Midbrain (tissue), 1 donor: ENCODE data around the gene PLXNA3.

Experiments
- DNase-seq: peaks from one replicate; lab custom pipeline; 2025; lab: John Stamatoyannopoulos, UW

PLXNA3 gene

DNA sequence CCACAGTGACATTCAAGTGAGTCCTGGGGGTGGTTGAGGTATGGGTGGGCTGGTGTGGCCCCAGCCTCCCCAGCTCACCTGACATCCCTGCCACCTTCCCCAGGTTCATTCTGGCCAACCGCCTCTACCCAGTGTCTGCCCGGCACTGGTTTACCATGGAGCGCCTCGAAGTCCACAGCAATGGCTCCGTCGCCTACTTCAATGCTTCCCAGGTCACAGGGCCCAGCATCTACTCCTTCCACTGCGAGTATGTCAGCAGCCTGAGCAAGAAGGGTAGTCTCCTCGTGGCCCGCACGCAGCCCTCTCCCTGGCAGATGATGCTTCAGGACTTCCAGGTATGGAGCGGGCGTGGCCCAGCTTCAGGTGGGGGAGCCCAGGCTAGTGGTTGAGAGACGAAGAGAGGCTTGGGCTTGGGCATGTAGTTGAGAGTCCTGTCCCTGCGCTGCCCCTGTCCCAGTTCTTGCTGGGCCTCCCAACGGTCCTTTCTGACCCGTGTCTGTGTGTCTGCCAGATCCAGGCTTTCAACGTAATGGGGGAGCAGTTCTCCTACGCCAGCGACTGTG lies 22.8 kb upstream of the PLXNA3 start:
- no peak for DNase-seq

GRCh38 chrX:154436374-154436982 lies 21.6 kb upstream of the PLXNA3 start:
- peak; percentile 33 for DNase-seq

GRCh38 chrX:154436983-154437752 lies 20.9 kb upstream of the PLXNA3 start, which contains the start of gene GDI1:
TSS of gene GDI1 (plus strand) at chrX:154437154. CDS start at chrX:154437255, 101 bp downstream.
- peak; percentile 33 for DNase-seq

DNA sequence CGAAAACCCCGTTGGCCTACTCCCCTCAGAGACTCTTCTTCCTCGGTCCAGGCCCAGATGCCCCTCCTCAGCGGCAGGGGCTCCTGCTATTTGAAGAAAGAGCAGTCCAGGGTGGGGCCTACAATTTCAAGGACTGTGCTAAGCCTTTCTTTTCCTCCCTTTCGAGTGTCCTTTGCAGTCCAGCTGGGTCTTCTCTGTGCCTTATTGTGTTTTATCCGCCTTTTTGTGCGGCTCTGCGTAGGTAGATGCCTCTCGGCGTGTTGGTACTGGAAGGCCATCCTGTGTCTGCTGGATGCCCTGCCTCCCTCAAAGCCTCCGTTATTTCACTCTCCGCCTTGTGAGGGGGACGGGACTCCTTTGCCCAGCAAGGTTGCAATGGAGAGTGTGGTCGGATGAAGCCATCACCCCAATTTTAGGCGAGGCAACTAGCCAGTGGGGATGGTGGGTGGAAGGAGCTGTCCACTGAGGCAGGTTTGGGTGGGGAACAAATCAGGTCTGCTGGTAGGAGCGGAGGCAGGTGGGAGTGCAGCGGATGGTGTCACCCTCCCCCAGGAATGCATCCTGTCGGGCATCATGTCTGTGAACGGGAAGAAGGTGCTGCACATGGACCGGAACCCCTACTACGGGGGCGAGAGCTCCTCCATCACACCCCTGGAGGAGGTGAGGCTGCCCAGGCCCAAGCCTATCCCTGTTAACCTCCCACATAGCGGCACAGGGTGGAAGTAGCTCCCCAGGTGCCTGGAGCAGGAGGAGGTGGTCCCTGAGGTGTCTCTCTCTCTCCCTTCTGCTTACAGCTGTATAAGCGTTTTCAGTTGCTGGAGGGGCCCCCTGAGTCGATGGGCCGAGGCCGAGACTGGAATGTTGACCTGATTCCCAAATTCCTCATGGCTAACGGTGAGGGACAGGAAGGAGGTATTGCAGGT lies 19.8 kb upstream of the PLXNA3 start:
- DNase-seq, result no peak

GRCh38 chrX:154439841-154440240 lies 18.2 kb upstream of the PLXNA3 start:
- no peak for DNase-seq

DNA sequence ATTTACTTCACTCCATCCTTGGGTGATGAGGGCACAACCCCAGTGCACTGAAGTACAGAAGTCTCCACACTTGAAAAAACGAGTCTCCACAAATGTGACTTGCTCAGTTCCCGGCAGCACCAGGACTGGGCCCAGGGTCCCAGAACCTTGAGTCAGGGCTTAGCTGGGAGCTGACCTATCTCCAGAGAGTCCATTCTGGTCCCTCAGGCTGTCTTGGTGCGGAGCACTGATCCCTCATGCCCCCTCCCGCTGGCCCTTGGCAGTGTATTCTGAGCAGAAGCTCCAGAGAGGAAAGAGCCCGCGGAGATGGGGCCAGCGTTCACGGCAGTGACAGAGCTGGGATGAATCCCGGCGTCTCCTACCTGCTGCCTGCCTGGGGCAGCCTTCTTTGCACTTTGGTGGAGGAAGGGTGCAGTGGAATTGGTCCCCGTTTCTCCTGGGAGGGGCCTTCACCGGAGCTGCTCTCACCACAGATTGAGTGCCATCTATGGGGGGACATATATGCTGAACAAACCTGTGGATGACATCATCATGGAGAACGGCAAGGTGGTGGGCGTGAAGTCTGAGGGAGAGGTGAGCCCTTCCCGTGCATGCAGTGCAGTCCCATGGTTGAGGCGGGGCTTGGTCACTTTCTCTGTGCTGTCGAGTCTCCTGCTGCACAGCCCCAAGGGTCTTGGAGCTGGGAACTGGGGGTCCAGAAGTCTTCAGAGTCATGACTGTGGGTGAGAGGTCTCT lies 17.3 kb upstream of the PLXNA3 start:
- no peak for DNase-seq

DNA sequence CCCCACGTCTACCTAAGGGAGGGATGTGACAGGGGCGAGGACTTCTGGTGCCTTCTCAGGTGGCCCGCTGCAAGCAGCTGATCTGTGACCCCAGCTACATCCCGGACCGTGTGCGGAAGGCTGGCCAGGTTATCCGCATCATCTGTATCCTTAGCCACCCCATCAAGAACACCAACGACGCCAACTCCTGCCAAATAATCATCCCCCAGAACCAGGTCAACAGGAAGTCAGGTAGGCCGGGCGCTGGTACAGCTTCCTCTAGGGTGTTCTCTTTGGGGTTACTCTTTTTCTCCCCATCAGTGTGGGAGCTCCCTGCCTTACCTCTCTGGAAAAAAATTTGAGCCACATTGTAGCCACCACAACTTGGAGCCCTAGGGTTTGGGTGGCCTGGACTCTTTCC lies 16.5 kb upstream of the PLXNA3 start:
- DNase-seq, result no peak

GRCh38 chrX:154441984-154442707 lies 15.9 kb upstream of the PLXNA3 start:
- no peak for DNase-seq

DNA sequence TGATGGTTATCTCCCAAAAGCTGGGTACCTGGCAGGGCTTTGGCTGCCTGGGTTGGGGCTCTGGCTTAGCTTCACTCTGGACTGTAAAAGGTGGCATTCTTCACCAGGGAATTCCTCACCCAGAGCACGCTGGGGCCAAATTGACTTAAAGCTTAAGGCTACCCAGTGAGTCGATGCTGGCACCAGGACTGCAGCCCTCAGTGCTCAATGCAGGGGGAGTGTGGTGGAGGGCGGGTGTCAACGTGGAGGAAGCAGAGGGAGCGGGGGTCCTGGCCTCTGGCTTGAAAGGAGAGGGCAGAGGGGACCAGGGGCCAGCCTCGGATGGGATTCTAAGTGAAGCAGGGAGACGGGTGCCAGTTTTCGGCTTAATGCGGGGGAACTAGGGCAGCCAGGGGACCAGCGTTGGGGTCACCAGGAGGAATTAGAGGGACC lies 14.6 kb upstream of the PLXNA3 start:
- no peak for DNase-seq

DNA sequence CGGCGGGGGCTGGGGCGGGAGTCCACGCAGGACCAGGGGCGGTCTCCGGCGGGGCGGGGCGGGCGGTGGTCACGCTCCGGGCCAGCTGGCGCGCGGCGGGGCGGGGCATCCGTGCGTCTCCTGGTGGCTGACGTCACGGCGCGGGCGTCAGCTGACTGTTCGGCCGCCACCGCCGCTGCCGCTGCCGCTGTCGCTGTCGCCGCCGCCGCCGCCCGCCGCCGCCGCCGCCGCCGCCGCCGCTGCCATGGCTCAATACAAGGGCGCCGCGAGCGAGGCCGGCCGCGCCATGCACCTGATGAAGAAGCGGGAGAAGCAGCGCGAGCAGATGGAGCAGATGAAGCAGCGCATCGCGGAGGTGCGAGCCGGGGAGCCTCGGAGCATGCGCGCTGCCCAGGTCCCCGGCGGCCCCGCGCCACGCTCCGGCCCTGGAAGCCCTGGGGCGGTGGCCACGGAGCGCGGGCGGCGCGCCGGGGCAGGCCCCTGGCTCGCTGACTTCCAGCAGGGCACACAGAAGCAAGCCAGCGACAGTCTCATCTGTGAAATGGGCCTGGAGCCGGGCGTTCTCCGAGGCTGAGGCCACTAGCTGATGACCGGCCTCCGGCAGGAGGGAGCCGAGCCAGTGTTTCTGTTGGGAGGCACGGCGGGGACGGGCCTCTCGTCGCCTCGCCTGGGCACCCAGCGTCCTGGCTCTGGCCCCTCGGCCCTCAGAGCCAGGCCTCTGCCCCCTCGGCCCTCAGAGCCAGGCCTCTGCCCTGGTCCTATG lies 13.9 kb upstream of the PLXNA3 start, which contains the start of gene FAM50A:
TSS of gene FAM50A (plus strand) at position 150 of the 763 bp plus-strand sequence. CDS start at position 245, 95 bp downstream.
- peak; percentile 58 for DNase-seq

DNA sequence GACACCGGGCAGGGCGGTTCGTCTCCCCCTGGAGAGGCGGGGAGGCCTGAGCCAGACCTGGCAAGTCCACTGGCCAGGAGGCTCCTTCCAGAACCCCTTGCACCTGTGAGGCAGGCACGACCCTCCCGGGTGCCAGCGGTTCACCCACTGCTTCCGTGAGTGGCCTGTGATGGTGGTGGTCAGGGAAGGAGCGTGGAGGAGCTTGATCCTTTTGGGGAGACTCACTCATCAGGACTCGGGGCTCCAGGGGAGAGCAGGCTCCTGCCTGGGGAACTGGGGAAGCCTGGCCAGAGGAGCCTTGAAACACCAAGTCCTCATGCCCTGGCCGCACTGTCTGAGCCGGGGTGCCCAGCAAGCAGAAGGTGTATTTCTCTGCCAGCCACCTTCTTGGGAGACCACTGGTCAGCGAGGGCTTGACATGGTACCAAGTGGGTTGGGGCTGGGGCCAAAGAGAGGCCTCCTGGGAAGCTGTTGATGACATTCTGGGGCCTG lies 13.3 kb upstream of the PLXNA3 start:
- no peak for DNase-seq

DNA sequence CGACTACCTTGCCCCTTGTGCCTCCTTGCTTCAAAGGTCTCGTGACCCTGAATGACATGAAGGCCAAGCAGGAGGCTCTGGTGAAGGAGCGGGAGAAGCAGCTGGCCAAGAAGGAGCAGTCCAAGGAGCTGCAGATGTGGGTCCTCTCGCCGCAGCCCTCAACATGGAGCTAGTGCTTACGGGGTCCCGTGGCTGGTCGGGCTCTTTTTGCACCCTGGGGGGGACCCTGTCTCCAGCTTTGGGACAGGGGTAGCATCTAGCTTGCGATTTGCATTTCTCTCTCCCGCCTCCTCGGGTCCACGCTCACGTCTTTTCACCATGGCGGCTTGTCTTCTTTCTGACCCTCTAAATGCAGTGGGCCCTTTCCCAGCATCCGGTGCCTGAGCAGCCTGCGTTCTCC lies 12.3 kb upstream of the PLXNA3 start:
- DNase-seq, result no peak

DNA sequence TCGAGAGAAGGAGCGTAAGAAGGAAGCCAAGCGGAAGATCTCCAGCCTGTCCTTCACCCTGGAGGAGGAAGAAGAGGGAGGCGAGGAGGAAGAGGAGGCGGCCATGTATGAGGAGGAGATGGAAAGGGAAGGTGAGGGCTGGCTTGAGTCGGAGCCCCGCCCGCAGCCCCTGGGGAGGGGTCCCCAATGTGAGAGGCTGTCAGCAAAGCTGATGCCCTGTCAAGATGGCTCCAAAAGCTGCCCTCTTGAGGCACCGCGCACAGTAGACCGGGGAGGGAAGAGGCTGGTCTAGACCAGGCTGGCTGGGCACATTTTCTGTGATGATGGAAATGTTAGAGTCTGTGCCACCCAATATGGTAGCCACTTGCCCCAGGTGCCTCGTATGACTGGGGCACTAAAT lies 11.7 kb upstream of the PLXNA3 start:
- no peak for DNase-seq

DNA sequence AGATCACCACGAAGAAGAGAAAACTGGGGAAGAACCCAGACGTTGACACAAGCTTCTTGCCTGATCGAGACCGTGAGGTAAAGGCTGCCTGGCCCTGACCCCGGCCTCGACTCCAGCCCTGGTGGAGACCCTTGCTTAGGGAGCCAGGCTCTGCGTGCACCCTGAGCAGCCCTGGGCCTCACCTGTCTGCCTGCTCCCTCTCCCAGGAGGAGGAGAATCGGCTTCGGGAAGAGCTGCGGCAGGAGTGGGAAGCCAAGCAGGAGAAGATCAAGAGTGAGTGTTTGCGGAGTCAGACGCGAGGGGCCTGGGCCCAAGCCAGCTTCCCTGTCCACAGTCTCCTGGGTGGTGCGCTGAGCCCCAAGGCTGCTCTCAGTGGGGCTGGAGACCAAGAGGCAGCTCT lies 9.6 kb upstream of the PLXNA3 start:
- no peak for DNase-seq

- no peak for DNase-seq
These were observed 8.5 kb upstream of the PLXNA3 start for GRCh38 chrX:154449618-154450017.

- no peak for DNase-seq
These were observed 7.8 kb upstream of the PLXNA3 start for GRCh38 chrX:154450312-154450711.

DNA sequence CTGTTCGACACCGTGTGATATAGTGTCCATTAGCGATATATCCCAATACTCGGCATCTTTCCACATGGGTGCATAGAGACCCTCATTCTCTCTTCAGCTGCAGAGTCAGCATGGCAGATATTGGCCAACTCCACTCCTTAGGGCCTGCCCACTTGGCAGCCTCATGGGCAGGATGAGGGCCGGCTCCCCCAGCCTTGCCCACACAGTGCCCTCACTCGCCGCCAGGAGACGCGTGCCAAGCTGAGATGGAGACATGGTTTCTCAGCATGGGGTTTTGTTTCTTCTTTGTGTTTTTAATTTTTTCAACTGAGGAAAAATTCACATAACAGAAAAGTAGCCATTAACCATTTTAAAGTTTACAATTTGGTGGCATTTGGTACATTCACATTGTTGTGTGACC lies 5.3 kb upstream of the PLXNA3 start:
- DNase-seq, result peak; percentile 23

- DNase-seq, result peak; percentile 18
These were observed 478 bp upstream of the PLXNA3 start for GRCh38 chrX:154457491-154458115.
